Thyroid gland (tissue), 4 donors: Measurements from ENCODE around the gene ESRRA.

Experiments used
- POLR2A ChIP-seq, 2 donors: fragments of 450-650 bp; IDR thresholded peaks; one replicate each; pipeline ENCODE4 v1.6.1; 2017; ENCODE audit warnings: antibody characterized with exemption in 2 of 2, mild to moderate bottlenecking in 2 of 2, moderate library complexity in 1 of 2
- TF ChIP-seq, protein P1 (sequence below), 6 experiments: fragments of 200-600 bp in 3 of 6; fragments of 450-650 bp in 3 of 6; sonication (generic) in 3 of 6; IDR thresholded peaks; one replicate each; pipeline ENCODE4 v1.5.1; 2016 to 2019; ENCODE audit warnings: antibody characterized with exemption in 6 of 6, mild to moderate bottlenecking in 2 of 6, inconsistent platforms in 1 of 6, moderate library complexity in 1 of 6

- TF ChIP-seq, protein P1, sequence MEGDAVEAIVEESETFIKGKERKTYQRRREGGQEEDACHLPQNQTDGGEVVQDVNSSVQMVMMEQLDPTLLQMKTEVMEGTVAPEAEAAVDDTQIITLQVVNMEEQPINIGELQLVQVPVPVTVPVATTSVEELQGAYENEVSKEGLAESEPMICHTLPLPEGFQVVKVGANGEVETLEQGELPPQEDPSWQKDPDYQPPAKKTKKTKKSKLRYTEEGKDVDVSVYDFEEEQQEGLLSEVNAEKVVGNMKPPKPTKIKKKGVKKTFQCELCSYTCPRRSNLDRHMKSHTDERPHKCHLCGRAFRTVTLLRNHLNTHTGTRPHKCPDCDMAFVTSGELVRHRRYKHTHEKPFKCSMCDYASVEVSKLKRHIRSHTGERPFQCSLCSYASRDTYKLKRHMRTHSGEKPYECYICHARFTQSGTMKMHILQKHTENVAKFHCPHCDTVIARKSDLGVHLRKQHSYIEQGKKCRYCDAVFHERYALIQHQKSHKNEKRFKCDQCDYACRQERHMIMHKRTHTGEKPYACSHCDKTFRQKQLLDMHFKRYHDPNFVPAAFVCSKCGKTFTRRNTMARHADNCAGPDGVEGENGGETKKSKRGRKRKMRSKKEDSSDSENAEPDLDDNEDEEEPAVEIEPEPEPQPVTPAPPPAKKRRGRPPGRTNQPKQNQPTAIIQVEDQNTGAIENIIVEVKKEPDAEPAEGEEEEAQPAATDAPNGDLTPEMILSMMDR (IDR thresholded peaks at IDR 0.05) = no peak
- TF ChIP-seq POLR2A (IDR thresholded peaks at IDR 0.05) = no peak
These were observed 8.3 kb upstream of the ESRRA start for GRCh38 chr11:64296830-64297698.
